ENCODE measurements around the gene FSTL5.

Gene FSTL5

DNA sequence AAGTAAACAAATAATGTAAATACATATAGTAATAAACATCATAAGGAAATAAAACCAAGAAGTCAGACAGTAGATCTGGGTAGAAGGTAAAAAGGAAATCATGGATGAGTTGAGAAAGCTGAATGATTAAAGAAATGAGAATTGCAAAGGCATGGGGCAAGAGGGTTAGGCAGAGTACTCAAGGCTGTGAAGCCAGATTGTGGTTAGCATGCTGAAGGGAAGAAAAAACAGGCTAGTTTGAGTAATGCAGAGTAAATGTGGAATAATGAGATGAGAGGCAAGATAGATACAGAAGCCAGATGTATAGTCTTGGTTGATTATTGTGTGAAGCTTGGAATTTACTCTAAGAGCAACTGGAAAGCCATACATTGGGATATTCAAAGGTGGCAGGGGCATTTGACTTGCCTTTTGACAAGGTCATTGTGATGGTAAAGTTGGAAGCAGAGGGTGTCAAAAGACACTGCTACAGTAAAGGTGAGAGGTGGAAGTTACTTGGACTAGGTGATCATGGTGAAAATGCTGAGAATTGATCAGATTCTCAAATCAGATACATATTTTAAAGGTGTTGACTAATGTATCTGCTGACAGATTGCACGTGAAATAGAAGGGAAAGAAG, 307.0 kb downstream of the FSTL5 start:
- TF ChIP-seq, protein P1, sequence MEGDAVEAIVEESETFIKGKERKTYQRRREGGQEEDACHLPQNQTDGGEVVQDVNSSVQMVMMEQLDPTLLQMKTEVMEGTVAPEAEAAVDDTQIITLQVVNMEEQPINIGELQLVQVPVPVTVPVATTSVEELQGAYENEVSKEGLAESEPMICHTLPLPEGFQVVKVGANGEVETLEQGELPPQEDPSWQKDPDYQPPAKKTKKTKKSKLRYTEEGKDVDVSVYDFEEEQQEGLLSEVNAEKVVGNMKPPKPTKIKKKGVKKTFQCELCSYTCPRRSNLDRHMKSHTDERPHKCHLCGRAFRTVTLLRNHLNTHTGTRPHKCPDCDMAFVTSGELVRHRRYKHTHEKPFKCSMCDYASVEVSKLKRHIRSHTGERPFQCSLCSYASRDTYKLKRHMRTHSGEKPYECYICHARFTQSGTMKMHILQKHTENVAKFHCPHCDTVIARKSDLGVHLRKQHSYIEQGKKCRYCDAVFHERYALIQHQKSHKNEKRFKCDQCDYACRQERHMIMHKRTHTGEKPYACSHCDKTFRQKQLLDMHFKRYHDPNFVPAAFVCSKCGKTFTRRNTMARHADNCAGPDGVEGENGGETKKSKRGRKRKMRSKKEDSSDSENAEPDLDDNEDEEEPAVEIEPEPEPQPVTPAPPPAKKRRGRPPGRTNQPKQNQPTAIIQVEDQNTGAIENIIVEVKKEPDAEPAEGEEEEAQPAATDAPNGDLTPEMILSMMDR (conservative IDR thresholded peaks at IDR 0.05; ENCODE audit: low read depth, low read length): no peak
- H3K4me3 ChIP-seq (ENCODE audit: low read length): no peak overlapping the region
- DNase-seq (ENCODE audit: low read depth): no peak

- no peak overlapping the region for H3K4me3 ChIP-seq (ENCODE audit: low read length)
- no peak for DNase-seq (ENCODE audit: low read depth)
- TF ChIP-seq, protein P1 (conservative IDR thresholded peaks at IDR 0.05; ENCODE audit: low read depth, low read length): no peak
These were observed 313.2 kb downstream of the FSTL5 start for GRCh38 chr4:161850631-161851030.

DNA sequence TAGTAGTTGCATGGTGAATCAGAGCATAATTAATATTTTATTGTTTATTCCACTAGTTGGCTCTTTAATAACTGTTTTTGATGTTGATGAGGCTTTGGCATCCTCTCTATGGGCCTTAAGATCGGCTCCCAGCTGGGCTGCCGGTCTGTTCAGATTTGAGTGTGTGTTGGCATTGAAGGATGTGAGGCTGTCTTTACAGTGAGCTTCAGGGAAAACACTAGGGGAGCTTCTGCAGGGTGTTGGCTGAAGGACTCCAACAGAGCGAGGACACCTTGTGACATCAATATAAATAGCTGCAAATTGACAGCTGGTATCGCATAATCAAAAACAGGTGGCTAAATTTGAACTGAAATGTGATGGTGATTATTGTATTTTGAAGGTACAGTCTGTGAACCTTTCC, 322.0 kb downstream of the FSTL5 start:
- no peak for DNase-seq (ENCODE audit: low read depth)
- H3K4me3 ChIP-seq (ENCODE audit: low read length): no peak overlapping the region
- TF ChIP-seq, protein P1 (conservative IDR thresholded peaks at IDR 0.05; ENCODE audit: low read depth, low read length): no peak

- H3K4me3 ChIP-seq (ENCODE audit: low read length): no peak overlapping the region
- TF ChIP-seq, protein P1 (conservative IDR thresholded peaks at IDR 0.05; ENCODE audit: low read depth, low read length): no peak
- no peak for DNase-seq (ENCODE audit: low read depth)
These were observed 334.2 kb downstream of the FSTL5 start for GRCh38 chr4:161829591-161829990.

DNA sequence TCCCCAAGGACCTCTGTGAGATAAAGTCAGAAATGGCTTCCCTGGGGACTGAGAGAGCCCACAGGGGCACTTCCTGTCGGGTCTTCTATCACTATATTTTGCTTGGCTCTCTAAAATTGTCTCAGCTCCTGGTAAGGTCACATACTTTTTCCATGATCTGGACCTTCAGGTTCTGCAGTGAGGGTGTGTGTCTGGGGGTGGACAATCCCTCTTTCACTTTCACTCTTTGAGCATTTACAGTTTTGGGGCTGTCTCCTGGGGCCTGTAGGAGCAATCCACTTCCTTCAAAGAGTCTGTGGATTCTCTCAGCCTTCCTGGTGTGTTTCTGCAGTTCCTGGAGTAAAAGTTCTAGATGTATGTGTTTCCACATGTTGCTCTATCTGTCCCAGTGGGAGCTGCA, 335.7 kb downstream of the FSTL5 start:
- TF ChIP-seq, protein P1 (conservative IDR thresholded peaks at IDR 0.05; ENCODE audit: low read depth, low read length): no peak
- no peak for DNase-seq (ENCODE audit: low read depth)
- no peak overlapping the region for H3K4me3 ChIP-seq (ENCODE audit: low read length)

DNA sequence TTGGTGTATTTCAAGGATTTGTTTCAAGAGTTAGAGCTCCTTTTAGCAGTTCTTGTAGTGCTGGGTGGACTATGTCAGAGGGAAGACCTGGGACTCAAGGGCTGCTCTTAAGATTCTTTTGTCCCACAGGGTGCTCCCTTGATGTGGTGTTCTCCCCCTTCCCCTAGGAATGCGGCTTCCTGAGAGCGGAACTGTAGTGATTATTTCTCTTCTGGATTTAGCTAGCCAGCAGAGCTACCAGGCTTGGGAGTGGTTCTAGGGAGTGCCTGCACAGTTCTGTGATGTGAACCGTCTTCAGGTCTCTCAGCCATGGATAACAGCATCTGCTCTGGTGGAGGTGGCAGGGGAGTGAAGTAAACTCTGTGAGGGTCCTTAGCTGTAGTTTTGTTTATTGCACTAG, 336.8 kb downstream of the FSTL5 start:
- no peak overlapping the region for H3K4me3 ChIP-seq (ENCODE audit: low read length)
- TF ChIP-seq, protein P1 (conservative IDR thresholded peaks at IDR 0.05; ENCODE audit: low read depth, low read length): no peak
- no peak for DNase-seq (ENCODE audit: low read depth)

GRCh38 chr4:161823450-161823849, 340.4 kb downstream of the FSTL5 start:
- H3K4me3 ChIP-seq (ENCODE audit: low read length): no peak overlapping the region
- no peak for DNase-seq (ENCODE audit: low read depth)
- TF ChIP-seq, protein P1 (conservative IDR thresholded peaks at IDR 0.05; ENCODE audit: low read depth, low read length): no peak

Data from retinal pigment epithelial cell (primary cell).